NCI-H128 (cell line): Measurements from ENCODE around the gene DDX43.
"Not testable (repeated sequence)": the region's sequence is repeated elsewhere in the genome, so short reads cannot be mapped to it uniquely, and the experiment has no call there.

ENCODE experiments used
- DNase-seq: peaks from one replicate; lab custom pipeline; 2025; ENCODE audit not compliant: unreplicated experiment; lab: John Stamatoyannopoulos, UW

The DDX43 gene

DNA sequence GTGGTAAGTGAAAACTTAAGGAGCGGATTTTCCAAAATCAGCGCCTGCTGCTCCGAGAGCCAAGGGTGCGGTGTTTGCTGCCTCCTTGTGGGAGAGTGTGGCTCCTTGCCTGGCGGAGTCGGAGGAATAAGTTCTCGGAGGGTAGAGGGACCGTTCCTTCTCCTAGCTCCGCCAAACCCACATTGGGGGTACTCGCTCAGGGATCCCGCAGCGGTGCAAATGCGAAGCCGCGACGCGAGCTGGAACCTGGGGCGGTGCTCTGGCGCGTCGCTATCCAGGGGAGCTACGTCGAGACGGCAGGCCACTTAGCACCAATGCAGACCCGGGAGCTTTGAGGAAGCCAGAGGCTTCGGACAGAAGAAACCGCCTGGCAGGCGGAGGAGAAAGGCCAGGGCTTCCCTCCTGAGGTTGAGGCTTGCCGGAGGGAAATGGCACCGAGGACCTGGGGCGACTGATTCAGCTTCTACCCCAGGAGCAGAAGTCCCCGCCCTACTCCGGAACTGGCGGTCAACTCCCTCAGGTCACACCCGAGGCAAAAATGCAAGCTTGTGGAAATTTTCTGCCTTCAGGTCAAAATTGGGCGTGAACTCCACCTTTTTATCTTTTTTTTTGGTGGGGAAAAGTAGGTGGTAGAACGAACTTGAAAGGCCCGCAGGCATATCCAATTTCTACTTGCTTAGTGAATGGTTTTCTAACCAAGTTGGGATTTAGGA, 5.7 kb upstream of the DDX43 start:
- no peak for DNase-seq

DNA sequence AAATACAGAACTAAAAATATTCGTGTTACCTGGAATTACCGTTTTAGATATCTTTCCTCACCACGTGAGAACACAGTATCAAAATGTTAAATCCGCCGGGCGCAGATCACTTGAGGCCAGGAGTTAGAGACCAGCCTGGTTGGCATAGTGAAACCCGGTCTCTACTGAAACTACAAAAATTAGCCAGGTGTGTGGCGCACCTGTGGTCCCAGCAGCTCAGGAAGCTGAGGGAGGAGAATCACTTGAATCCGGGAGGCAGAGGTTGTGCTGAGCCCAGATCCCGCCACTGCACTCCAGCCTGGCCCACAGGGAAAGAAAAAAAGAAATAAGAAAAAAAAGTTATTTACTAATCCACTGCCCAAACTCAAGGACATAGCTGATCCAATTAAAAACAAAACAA, 4.8 kb upstream of the DDX43 start:
- no peak for DNase-seq

DNA sequence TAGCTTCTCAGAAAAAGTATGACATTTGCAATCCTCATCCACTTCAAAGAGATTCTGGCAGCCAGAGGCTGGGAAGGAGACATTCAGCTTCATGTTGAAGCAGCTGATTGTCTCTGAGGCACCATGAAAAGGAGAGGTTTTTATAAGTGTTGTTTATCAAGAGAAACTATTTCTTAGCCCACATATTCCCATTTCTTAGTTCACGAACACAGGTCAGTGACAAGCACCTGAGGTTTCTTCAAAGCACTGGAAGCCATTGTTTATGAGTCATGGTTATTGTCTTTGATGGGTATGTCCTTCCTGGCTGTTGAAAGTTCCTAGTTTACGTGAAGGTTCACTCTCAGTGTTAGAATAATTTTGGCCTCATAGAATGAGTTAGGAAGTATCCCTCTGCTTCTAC, 3.0 kb upstream of the DDX43 start:
- DNase-seq: no peak

DNA sequence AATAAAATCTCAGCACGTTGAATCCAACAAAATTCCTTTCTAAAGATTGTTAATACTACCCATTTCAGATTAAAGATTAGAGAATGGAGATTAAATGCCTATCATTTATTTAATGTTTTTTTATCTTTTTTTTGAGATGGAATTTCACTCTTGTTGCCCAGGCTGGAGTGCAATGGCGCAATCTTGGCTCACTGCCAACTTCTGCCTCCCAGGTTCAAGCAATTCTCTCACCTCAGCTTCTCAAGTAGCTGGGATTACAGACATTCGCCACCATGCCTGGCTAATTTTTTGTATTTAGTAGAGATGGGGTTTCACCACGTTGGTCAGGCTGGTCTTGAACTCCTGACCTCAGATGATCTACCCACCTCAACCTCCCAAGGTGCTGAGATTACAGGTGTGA, 2.4 kb upstream of the DDX43 start:
- DNase-seq: not testable (repeated sequence)

DNA sequence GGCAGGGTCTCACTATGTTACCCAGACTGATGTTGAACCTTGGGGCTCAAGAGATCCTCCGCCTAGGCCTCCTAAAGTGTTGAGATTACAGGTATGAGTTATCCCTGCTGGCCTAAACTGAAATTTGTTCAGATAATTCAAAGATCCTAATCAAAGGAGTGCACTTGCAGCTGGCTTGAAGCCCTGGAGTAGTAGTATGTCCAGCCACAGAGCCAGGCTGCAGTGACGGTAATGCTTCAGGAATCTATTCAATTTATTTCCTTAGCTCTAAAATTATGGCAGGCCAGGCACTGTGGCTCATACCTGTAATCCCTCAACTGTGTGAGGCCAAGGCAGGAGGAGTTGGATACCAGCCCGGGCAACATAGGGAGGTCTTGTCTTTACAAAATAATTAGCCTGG, 1.4 kb upstream of the DDX43 start:
- DNase-seq: no peak

DNA sequence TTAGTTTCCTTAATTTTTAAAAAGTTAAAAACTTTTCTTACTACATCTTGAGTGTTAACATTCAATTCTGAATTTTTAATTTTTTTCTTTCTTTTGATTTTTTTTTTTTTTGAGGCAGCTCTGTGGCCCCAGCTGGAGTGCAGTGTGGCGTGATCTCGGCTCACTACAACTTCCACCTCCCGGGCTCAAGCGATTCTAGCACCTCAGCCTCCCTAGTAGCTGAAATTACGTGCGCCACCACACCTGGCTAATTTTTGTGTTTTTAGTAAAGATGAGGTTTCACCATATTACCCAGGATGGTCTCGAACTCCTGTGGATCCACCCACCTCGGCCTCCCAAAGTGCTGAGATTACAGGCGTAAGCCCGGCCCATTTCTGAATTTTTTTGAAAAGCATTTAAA, 1.2 kb downstream of the DDX43 start:
- DNase-seq: no peak

DNA sequence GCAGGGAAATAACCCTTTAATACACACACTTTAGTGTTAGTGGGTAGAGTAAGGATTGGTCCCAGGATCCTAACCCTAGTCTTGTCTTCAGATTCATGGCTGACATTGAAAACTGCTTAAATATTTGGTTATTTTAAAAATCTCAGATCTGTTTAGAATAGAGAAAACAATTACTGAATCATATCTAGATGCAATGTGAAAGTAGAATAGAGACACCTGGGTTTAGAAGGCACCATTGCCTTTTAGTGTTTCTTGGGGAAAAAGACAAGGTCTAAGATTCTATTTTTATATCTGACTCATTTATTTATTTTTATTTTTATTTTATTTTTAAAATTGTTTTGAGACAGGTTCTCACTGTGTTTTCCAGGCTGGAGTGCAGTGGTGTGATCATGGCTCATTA, 6.0 kb downstream of the DDX43 start:
- no peak for DNase-seq

DNA sequence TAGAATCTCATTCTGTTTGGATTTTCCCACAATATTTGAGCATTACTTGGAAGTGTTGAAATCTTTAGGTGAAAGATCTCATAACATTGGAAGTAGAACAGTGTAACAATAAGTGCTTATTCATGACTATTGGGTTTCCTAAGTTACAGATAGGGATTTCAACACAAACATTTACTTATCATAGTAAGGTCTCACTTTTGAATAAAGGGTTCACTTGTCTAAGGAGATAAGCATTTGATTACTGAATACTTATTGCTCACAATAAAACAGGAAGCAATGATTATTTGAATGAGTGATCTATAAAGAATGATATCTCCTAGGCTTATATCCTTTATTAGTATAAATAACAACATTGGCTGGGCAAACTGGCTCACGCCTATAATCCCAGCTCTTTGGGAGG, 14.8 kb downstream of the DDX43 start:
- DNase-seq: no peak

DNA sequence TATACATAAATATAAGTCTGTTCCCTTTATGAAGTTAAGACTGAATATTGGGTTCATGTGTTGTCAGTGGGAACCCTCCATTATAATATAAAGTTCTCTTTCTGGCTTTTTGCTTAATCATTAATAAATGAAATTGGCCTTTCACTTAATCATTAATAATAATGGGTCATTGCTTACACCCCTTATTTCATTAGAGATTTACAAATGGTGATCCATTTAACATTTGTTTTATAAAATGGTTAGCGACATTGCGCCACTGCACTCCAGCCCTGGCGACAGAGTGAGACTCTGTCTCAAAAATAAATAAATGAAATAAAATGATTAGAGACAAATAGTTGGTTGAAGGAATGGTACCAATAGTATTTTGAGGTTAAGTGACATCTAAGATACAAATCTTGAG, 18.5 kb downstream of the DDX43 start:
- DNase-seq: no peak

DNA sequence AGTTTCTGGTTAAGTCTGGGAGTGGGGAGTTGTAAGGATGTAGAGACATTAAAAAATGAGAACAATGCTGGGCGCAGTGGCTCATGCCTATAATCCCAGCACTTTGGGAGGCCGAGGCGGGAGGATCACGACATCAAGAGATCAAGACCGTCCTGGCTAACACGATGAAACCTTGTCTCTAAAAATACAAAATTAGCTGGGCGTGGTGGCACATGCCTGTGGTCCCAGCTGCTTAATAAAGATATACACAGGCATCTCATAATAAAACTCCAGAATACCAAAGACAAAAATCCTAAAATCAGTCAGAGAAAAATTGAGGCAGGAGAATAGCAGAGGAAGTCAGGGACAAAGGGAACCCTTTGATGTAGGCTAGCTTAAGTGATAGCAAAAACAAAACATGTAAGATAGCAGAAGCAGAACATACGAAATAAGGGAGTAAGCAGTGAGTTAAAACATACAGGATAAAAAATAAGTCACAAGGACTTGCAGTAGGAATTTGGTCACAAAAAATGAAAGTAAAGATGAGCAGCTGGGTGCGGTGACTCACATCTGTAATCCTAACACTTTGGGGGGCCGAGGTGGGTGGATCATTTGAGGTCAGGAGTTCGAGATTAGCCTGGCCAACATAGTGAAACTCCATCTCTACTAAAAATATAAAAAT, 23.6 kb downstream of the DDX43 start:
- DNase-seq: no peak

DNA sequence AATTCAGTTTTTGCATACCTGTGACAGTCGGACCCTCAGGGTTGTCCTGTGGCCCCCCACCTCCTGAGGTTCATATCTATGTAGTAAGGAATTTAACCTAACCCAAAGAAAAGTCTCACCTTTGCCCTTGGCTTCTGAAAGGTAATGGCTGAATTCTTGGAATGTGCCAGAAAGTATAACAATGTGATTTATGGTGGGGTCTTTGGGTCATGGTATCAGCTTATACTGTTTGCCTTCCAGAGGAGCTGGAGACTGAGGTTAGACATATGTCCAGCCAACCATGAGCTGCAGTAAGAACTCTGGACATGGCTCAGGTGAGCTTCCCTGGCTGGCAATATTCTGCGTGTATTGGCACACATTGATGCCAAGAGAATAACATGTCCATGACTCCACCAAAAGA, 26.9 kb downstream of the DDX43 start:
- no peak for DNase-seq

DNA sequence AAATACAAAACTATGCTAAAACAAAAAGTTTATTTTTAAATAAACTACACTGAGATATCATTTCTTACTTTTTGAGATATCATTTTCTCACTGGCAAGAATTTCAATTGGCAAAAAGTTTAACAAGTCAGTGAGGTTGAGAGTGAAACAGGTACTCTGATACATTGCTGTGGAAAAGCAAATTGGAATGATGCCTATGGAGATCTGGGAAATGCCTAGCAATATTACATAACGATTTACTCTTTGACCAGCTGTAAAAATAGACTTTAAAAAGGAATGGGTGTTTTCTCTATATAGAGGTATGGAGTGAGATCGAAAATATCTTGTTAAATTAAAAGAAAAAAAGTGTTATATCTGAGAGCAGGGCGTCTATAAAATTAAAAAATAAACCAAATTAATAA, 40.6 kb downstream of the DDX43 start:
- no peak for DNase-seq

DNA sequence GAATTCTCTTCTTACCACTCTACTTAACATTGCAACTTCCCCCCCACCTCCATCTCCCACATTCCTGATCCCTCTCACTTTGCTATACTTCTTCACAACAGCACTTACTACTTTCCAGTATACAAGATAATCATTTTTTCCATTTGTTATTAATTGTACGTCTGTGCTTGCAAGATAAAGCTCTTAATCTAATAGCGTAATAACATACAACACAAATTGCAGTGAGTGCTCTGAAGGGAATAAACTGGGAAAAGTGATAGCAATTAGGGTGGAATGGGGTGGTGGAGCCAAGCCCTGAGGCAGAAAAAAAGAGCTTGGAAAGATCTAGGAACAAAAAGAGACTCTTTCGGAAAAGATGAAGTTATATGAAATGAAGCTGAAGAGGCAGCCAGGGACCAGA, 48.9 kb downstream of the DDX43 start:
- DNase-seq: no peak

DNA sequence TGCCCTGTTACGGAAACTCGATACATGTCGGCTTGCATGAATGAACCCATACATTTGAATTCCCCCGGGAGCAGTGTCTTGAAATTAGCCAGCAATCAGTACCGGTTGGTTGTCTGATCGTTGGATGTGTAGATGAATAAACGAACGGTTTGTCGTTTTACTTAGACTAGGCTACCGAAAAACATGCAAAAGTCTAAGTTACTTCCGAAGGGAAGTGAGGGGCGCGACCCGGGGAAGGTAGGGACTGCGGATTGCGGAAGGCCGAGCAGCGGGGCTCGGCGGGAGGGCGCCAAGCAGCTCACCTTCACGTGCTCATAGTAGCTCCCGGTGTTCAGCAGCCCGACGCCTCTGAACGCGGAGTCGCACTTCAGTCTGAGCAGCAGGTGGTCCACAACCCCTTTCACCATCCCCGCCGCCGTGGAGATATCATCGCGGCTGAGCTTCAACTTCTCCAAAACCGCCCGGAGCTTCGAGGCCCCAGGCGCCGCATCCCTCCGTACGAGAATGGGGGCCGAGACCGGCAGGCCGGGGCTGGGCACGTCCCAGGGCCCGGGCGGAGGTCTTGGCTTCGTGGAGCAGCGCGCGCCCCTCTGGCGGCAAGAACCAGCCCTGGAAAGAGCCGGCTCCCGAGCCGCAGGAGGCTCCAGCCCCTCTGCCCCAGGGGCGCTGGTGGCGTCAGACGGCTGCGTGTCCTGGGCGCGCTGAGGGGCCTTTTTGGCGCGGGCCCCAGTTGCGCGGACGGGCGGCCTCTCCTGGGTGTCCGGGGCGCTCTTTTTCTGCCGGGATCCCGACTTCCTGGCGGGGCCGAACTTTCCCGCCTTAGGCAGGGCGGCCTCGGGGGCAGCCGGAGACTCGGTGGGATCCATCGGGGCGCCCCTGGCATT, 56.8 kb downstream of the DDX43 start:
- DNase-seq: peak; percentile 2

DNA sequence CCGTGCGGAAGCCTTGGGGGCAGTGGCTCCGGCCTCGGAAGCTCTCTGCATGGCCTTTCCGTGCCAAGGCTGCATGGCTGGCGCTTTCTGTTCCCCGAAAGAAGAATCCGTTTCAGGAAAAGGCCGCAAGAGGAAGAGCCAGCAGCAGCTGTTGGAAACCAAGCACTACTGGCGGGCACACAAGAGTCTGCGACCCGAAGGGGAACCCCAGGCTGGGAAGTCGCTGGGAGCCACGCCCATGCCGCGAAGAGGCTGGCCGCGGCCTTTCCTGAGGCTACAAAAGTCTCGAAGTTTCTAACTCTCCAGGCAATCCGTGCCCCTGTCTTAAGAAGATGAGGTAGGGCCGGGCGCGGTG, 57.5 kb downstream of the DDX43 start, which contains the start of gene CGAS:
Gene CGAS (minus strand): TSS at position 191 of the 355 bp plus-strand sequence. CDS start 116 bp downstream, at position 75.
- DNase-seq: no peak

DNA sequence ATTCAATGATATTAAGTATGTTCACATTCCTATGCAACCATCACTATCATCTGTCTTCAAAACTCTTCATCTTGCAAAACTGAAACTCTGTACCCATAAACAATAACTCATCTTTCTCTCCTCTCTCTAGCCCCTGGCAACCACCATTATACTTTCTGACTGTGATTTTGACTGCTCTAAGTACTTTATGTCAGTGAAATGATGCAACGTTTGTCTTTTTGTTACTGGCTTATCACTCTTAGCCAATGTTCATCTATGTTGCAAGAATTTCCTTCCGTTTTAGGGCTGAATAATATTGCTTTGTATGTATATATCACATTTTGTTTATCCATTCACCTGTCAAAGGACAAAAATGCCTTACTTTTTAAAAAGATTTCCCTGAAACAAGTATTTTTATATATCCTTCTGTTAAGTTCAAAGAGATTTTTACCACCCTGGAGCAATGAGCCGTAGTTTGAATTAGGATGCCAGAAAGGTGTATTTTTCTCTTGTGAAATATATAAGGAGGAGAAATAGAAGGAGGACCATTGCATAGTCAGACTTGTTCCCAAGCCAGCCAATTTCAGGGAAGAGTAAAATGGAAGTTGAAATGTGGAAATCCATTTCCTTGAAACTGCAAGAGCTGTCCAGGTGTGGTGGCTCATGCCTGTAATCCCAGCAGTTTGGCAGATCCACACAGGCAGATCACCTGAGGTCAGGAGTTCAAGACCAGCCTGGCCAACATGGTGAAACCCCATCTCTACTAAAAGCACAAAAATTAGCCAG, 61.4 kb downstream of the DDX43 start:
- DNase-seq: no peak

DNA sequence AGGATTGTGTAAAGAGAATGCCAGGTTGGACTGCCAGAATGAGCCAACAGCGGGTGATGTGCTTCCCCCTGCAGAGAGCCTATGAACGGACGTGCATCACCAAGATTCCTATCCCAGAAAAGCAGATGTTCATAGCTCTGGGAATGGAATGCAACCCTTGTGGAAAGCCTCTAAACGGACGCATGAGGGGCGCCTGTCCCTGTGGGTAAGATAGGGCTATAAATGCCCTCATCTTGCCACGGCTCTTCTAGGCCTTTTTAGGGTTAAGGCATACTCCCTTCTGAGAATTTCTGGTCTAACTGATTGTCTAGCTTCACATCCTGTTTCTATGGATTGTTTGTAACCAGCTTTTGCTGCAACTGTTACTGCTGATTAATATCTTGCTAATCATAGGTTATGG, 64.8 kb downstream of the DDX43 start:
- DNase-seq: not testable (repeated sequence)

DNA sequence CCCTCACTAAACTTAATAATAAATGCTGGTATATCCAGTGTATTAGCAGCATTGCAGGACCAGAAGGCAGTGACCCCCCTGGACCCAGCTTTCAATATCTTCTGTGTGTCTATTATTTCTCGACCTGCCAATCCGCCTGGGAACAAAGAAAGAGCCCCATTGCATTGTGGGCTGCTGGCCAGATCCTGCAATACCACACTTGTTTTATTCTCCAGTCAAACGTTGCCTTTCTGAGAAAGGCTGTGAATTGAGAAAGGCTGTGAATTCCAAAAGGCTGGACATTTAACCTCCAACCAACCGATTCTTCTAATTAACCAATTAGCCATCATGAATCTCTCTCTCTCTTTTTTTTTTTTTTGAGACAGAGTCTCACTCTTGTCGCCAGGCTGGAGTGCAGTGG, 65.4 kb downstream of the DDX43 start:
- no peak for DNase-seq

DNA sequence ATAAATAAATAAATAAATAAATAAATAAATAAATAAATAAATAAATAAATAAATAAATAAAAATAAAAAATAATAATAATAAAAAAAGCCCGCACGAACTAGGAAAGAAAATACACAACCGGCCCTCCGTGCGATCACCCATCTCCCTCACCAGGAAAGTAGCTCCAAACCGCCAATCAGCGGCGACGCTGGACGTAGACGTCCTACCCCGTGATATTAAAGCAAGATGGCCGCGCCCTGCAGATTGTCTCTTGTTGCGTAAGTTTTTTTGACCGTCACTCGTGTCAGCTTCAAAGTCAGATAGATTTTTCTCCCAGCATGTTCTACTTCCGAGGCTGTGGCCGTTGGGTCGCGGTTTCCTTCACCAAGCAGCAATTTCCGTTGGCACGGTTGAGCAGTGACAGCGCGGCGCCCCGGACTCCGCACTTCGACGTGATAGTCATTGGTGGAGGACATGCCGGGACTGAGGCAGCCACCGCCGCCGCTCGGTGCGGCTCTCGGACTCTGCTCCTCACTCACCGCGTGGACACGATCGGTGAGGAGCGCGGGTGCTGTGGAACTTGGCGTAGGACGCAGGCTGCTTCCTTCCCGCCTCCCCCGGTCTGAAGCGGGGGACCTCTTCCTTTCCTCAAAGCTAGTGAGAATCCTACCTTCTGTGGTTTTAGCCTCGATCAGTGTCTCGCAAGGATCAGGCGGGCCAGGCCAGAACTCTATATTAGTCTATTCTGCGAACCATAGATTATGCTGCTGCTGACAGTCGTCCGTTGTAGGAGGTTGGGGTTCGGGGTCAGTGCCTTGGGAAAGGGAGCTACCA, 67.1 kb downstream of the DDX43 start, which contains the start of gene MTO1:
Gene MTO1 (plus strand): TSS at position 201 of the 814 bp plus-strand sequence. CDS start 118 bp downstream, at position 319.
- peak; percentile 56 for DNase-seq
